SK-N-MC (cell line): Measurements from ENCODE around the gene FAU.
A peak's percentile ranks its signal among the peaks of the same experiment; 100 is the strongest.

Experiments
- DNase-seq: peaks from one replicate; pipeline ENCODE4 v3.0.0-alpha.2; 2011; ENCODE audit warnings: low read depth, low spot score
- H3K27ac ChIP-seq: fragments of 200-600 bp; sonication (generic); 2 replicates; pipeline ENCODE4 v1.5.1; 2016; ENCODE audit warnings: mixed run types
- H3K36me3 ChIP-seq: fragments of 200-600 bp; sonication (generic); 2 replicates; pipeline ENCODE4 v1.6.1; 2017; ENCODE audit warnings: antibody characterized with exemption, low read length, mixed read lengths; ENCODE audit not compliant: insufficient read depth
- H3K4me3 ChIP-seq: fragments of 200-600 bp; sonication (generic); 2 replicates; pipeline ENCODE4 v1.5.1; 2016
- H3K9ac ChIP-seq: fragments of 200-600 bp; sonication (generic); 2 replicates; pipeline ENCODE4 v1.8.0; 2017; ENCODE audit warnings: mixed run types, mixed read lengths; ENCODE audit not compliant: insufficient read length
- H3K9me3 ChIP-seq: fragments of 200-600 bp; sonication (generic); 2 replicates; pipeline ENCODE4 v1.6.1; 2017; ENCODE audit warnings: low read depth, mild to moderate bottlenecking, antibody characterized with exemption, low read length, moderate library complexity, mixed read lengths
- EZH2 ChIP-seq: fragments of 200-600 bp; sonication (generic); IDR thresholded peaks from one replicate; pipeline ENCODE4 v1.6.1; 2017; ENCODE audit warnings: antibody characterized with exemption
- FOXP2 ChIP-seq: optimal IDR thresholded peaks from 2 replicates; pipeline ENCODE3; 2011; ENCODE audit warnings: mild to moderate bottlenecking, moderate library complexity; ENCODE audit not compliant: insufficient read depth; ENCODE audit errors: extremely low read length, control extremely low read depth
- POLR2AphosphoS5 ChIP-seq: IDR thresholded peaks from 2 replicates; pipeline ENCODE4 v1.6.1; 2012; ENCODE audit warnings: mild to moderate bottlenecking, low read depth, low read length, borderline replicate concordance

Gene FAU

DNA sequence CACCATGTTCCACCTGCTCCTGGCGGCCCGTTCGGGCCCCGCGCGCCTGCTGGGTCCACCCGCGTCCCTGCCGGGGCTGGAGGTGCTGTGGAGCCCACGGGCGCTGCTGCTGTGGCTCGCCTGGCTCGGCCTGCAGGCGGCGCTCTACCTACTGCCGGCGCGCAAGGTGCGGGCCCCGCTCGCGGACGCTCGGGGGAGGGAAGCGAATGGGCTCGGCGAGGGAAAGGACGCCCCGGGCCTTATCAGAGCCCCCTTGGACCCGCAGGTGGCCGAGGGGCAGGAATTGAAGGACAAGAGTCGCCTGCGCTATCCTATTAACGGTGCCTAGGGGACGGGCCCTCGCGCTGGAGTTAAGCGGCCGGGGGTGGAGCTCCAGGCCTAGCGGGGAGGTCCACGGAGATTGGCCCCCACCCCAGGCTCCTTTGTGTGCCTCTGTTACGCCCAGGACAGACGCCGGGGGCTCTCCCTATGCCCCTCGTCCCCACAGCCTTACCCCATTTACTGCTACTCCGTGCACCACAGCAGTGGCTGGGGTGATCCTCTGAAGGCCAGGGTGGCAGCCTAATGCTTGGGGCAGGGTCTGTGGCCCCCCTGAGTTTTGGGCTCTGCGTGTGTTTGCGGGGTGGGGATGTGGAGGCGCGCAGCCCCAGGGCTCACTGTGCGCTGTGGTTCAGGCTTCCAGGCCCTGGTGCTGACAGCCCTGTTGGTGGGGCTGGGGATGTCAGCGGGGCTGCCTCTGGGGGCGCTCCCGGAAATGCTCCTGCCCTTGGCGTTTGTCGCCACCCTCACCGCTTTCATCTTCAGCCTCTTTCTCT lies 9.2 kb downstream of the FAU start:
- no peak for DNase-seq
- TF ChIP-seq EZH2: no peak
- no peak; the same call in 1 of the 2 replicates for TF ChIP-seq POLR2AphosphoS5
- no peak for TF ChIP-seq FOXP2
- H3K9ac ChIP-seq: peak overlapping the region; percentile 83

DNA sequence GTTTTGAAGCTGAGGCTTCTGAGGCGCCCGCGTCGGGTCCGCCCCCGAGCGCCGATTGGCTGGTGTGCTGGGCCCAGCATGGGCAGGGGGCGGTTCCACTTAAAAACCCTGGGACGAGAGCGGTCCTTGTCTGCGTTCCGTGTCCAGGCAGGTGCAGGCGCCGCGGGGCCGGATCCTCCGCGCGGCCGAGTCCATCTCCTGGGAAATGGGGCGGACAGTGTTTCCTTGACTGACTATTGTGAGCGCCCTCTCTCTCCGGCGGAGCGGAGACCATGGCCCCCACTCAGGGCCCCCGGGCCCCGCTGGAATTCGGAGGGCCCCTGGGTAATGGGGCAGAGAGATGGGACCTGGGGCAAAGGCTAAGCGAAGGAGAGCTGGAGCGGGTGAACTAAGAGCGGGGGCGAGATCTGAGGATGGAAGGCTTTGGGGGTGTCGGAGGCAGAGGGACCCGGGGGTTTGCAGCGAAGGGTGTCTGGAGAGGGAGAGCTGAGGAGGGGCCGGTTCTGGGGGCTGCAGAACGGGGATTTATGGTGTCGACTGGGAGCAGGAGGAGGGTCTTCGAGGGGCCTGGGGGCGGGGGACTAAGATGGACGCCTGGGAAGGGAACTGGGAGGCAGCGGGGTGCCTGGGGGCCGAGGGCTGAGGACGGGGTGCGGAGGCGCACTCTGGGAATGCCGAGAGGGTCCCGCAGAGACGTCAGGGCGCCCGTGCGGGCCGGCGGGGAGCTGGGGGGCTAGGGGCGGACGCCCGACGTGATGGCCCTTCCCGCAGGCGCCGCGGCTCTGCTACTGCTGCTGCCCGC lies 10.0 kb downstream of the FAU start, which contains the start of gene TM7SF2:
TSS of gene TM7SF2 (plus strand) at position 129 of the 802 bp plus-strand sequence. CDS start at position 273, 144 bp downstream.
- Histone ChIP-seq H3K9ac (peak within 1 kb of the TSS; percentile 83), H3K4me3 (peak within 1 kb of the TSS; percentile 98), H3K36me3 (no peaks in the 10 kb centered on the region), H3K9me3 (no peaks in the 10 kb centered on the region), H3K27ac (0 out of 2 replicates have a peak within 1 kb of the TSS, but pooled peaks have one; percentile 6)
- DNase-seq: no peak
- TF ChIP-seq EZH2 (no peak), POLR2AphosphoS5 (peak; percentile 98)

More for the DNA sequence above, 9.2 kb downstream of the FAU start:
- Histone ChIP-seq H3K27ac (no peak overlapping the region), H3K9me3 (no peaks in the 10 kb centered on the region), H3K4me3 (peak overlapping the region; percentile 98), H3K36me3 (no peaks in the 10 kb centered on the region)

DNA sequence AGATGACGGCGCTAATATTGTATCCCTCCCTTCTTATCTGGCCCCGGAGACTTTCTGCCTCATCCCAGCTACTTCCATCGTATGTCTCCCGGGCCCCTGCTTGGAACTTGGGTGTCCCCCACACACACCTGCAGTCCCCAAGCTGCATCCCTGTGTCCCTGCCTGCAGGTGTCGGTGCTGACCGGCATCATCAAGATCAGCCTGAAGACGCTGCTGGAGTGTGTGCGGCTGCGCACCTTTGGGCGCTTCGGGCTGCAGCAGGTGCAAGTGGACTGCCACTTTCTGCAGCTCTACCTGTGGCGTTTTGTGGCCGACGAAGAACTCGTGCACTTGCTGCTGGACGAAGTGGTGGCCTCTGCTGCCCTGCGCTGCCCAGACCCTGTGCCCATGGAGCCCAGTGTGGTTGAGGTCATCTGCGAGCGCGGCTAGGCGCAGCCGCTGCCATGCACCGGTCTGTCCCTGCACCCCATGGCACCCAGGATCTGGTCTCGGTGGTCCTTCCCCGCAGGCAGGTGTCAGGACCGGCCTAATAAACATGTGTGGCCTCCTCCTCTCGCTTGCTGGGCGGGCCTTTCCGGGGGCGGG lies 10.7 kb downstream of the FAU start:
- Histone ChIP-seq H3K9me3 (no peaks in the 10 kb centered on the region), H3K9ac (no peak overlapping the region), H3K27ac (no peak overlapping the region), H3K4me3 (peak overlapping the region; percentile 98), H3K36me3 (no peaks in the 10 kb centered on the region)
- TF ChIP-seq FOXP2 (no peak), POLR2AphosphoS5 (no peak), EZH2 (no peak)
- no peak for DNase-seq

DNA sequence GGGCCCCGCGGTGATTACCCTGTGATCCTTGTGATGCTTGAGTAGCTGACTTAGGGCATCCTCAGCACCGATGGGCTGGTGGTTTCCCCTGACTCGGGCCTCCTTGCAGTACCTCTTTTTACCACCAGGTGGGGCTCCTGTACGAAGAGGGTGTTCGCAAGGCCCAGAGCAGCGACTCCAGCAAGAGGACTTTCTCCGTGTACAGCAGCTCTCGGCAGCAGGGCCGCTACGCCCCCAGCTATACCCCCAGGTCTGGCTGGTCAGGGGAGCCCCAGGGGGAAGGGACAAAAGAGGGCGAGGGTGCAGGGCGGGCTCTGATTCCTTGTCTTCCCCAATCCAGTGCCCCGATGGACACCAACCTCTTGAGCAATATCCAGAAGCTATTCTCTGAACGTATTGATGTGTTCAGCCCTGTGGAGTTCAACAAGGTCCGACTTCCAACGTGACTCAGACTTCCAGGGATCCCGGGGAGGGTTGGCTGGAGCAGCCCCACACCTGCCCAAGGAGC lies 11.5 kb downstream of the FAU start:
- H3K27ac ChIP-seq: no peak overlapping the region
- TF ChIP-seq FOXP2 (no peak), POLR2AphosphoS5 (peak; percentile 37; the same call in 1 of the 2 replicates), EZH2 (no peak)
- peak; percentile 58 for DNase-seq
- H3K4me3 ChIP-seq: peak overlapping the region; percentile 37; the same call in 1 of the 2 replicates
- H3K9me3 ChIP-seq: no peaks in the 10 kb centered on the region
- H3K36me3 ChIP-seq: no peaks in the 10 kb centered on the region
- H3K9ac ChIP-seq: no peak overlapping the region

DNA sequence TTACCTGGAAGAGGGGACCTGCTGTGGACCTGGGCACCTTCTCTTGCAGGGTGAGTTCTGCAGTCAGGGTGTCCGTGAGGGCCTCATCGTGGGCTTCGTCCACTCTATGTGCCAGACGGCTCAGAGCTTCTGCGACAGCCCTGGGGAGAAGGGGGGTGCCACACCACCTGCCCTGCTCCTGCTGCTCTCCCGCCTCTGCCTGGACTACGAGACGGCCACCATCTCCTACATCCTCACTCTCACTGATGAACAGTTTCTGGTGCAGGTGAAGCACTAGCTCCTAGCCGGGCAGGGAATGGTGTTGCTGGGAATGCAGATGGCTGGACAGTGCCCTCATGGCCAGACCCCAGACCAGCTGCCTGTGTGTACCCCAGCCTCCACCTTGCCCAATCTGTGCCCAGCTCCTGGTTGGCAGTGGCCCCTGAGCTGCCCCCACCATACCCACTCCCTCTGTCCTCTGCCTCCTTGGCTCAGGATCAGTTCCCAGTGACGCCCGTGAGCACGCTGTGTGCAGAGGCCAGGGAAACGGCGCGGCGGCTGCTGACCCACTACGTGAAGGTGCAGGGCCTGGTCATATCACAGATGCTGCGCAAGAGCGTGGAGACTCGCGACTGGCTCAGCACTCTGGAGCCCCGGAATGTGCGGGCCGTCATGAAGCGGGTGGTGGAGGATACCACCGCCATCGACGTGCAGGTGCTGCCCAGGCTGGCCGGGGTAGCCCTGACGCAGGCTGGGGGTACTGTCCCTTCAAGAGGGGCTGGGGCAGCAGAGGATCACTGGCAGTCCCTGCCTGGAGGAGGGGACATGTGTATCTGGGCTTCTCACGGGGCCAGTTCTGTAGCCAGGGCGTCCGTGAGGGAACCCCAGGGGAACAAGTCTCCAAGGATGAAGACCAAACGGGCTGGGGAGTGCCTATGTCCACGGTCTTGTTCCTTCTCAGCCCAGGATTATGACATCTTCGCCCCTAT lies 12.4 kb downstream of the FAU start:
- Histone ChIP-seq H3K27ac (no peak overlapping the region), H3K9me3 (no peaks in the 10 kb centered on the region), H3K9ac (no peak overlapping the region), H3K36me3 (no peaks in the 10 kb centered on the region), H3K4me3 (no peak overlapping the region)
- DNase-seq: no peak
- TF ChIP-seq POLR2AphosphoS5: no peak
- TF ChIP-seq FOXP2: no peak

DNA sequence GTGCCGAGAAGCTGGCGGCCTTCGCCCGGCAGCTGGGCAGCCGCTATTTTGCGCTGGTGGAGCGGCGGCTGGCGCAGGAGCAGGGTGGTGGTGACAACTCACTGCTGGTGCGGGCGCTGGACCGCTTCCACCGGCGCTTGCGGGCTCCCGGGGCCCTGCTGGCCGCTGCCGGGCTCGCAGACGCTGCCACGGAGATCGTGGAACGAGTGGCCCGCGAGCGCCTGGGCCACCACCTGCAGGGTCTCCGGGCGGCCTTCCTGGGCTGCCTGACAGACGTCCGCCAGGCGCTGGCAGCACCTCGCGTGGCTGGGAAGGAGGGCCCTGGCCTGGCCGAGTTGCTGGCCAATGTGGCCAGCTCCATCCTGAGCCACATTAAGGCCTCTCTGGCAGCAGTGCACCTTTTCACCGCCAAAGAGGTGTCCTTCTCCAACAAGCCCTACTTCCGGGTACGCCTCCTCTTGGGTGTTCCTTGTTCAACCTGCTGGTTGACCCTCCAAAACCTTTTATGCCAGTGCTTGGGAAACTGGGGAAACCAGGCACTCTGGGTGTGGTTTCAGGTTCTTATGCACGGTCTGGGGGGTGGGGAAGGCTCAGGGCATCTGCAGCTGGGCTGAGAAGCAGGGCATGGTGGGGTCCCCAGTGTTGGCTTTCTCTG lies 13.3 kb downstream of the FAU start:
- no peak for TF ChIP-seq POLR2AphosphoS5
- no peaks in the 10 kb centered on the region for H3K36me3 ChIP-seq
- DNase-seq: no peak
- H3K4me3 ChIP-seq: no peak overlapping the region
- no peak overlapping the region for H3K9ac ChIP-seq
- no peak overlapping the region for H3K27ac ChIP-seq
- H3K9me3 ChIP-seq: no peaks in the 10 kb centered on the region
